NCI-H2171 (cell line): ENCODE measurements around the gene EPHA8.

ENCODE experiments used
- DNase-seq: peaks from one replicate; lab custom pipeline; 2025; lab: John Stamatoyannopoulos, UW

The EPHA8 gene

DNA sequence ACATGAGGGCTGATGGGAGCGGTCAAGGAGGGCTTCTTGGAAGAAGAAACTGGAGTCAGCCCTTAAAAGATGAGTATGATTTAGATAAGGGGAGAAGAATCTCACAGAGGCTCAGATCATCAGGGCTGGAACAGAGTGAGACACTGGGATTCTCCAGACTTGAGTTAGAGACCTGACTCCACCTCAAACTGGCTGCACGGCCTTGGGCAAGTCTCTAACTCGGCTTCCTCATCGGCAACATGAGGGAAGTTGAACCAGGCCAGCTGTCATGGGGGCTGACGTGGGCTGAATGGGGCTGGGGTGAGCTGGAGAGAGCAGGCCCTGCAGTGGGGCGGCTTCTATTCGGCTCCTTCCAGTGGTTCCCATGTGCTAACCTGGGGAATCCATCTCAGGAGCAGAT, 82.6 kb downstream of the EPHA8 start:
- DNase-seq, result no peak

DNA sequence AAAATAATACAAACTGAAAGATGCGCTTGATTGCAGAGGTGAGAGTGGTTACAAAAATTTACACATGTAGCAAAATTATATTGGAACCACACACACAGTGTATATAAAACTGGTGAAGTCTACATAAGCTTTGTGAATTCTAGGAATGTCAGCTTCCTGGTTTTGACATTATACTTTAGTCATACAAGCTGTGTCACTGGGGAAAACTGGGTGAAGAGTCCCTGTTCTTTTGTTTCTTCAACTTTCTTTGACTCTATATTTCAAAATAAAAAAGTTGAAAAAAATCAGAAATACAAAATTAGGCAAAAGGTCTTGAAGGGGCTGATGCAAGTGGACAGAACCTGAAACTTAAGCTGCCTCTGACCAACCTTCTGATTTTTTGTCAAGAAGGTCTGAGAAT, 83.1 kb downstream of the EPHA8 start:
- no peak for DNase-seq

DNA sequence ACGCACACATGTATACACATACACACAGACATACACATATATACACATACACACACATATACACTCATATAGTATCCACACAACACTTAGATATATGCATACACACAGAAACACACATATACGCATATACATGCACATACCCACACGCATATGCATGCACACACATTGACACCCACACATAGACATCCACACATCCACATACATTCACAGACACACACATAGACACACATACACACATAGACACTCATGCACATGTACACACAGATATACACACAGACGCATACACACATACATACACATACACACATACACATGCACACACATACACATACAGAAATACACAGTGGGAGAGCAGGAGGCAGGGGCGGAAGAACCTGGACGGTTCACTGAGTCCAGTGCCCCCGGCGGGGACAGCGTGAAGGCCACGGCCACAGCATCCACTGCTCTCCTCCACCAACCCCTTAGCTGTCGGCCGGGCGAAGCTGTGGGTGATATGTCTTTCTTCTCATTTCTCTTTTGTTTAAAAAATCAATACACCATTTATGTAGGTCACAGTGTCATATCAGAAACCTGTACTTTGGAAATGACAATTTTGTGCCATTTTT, 86.9 kb downstream of the EPHA8 start:
- DNase-seq, result no peak

DNA sequence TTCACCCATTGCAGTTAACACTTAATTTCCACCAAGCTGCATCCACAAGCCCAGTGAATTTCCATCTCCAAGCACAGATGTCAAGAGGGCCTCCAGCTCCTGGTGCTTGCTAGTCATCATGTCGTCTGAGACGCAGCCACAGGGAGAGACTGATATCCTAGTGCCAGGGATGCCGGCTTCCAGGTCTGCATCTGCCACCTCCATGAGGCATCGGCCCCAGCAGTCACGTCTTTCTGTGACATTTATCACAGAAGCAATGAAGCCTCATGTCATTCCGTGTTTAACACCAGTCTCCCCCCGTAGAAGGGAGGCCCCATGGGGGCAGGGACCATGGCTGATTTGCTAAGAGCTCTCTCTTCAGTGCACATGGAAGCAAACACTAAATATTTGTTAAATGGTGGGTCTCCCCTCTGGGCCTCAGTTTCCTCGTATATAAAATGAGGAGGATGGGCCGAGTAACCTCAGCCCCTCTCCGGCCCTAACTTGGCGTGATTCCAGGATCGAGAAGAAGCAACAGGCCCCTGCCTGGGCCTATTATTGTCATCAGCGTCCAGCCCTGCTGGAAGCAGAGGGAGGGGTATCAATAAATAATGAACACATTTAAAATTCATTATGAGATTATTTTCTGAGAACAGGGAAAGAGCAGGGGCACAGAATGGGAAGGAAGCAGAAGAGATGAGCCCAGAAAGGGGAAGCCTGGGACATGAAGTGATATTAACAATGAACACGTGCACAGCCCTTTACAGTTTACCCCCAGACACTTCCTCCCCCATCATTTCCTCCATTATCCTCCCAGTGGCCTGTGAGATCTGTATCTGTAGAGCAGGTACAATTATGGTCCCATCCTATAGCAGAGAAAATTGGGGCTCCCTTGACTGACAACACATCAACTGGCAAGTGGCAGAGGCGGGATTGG, 88.9 kb downstream of the EPHA8 start:
- no peak for DNase-seq

DNA sequence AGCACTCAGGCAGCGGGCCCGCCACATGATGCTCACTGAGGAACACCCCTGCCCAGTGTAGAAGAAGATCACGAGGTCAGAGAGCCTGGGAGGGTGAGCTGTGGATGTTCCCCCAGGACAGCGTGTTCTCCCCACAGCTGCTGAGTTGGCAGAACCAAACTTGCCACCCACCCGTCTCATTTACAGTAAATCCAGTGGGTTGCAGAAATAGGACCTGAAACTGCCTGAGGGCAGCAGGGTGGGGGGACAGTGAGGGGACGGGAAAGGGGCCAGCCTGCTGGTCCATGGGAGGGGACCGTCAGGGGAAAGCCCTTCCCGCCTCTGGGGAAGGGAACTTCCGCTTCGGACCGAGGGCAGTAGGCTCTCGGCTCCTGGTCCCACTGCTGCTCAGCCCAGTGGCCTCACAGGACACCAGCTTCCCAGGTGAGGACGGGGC, 89.6 kb downstream of the EPHA8 start, which contains the start of gene C1QB:
TSS of gene C1QB (plus strand) at position 356 of the 436 bp plus-strand sequence. CDS start 6,227 bp downstream, outside the sequence.
- no peak for DNase-seq
